GM19468 (cell line): ENCODE data around the gene CHST12.

ENCODE experiments used
- ATAC-seq: cut with Tn5 transposase; IDR thresholded peaks from one replicate; pipeline ENCODE4 v1.9.1; 2021; ENCODE audit warnings: mild to moderate bottlenecking, moderate library complexity, moderate number of reproducible peaks; ENCODE audit not compliant: unreplicated experiment; ENCODE audit errors: extremely low read depth

Gene CHST12

GRCh38 chr7:2403014-2403717 lies at the start of gene CHST12:
TSS of gene CHST12 (plus strand) at chr7:2403611. CDS start at chr7:2432640, 29,029 bp downstream.
- ATAC-seq: peak; percentile 19

GRCh38 chr7:2353936-2354185 lies 49.5 kb upstream of the CHST12 start:
- peak; percentile 24 for ATAC-seq

- ATAC-seq: peak; percentile 64
Measured at GRCh38 chr7:2354186-2354938, 49.0 kb upstream of the CHST12 start, which contains the start of gene EIF3B. TSS of gene EIF3B (plus strand) at chr7:2354827. CDS start at chr7:2354922, 95 bp downstream.

GRCh38 chr7:2354939-2355704 lies 48.3 kb upstream of the CHST12 start:
- ATAC-seq: no peak

GRCh38 chr7:2355705-2356008 lies 47.8 kb upstream of the CHST12 start:
- no peak for ATAC-seq

- no peak for ATAC-seq
Measured at GRCh38 chr7:2357165-2357564, 46.2 kb upstream of the CHST12 start.

GRCh38 chr7:2357571-2357970 lies 45.8 kb upstream of the CHST12 start:
- ATAC-seq: no peak

- ATAC-seq: no peak
Measured at GRCh38 chr7:2358968-2359527, 44.4 kb upstream of the CHST12 start.

- no peak for ATAC-seq
Measured at GRCh38 chr7:2359610-2360009, 43.8 kb upstream of the CHST12 start.

GRCh38 chr7:2360796-2361195 lies 42.6 kb upstream of the CHST12 start:
- no peak for ATAC-seq

GRCh38 chr7:2362385-2363088 lies 40.9 kb upstream of the CHST12 start:
- no peak for ATAC-seq

- no peak for ATAC-seq
Measured at GRCh38 chr7:2369139-2369538, 34.3 kb upstream of the CHST12 start.

GRCh38 chr7:2371329-2371728 lies 32.1 kb upstream of the CHST12 start:
- ATAC-seq: no peak

GRCh38 chr7:2372724-2373123 lies 30.7 kb upstream of the CHST12 start:
- no peak for ATAC-seq

- no peak for ATAC-seq
Measured at GRCh38 chr7:2373124-2373556, 30.3 kb upstream of the CHST12 start.

GRCh38 chr7:2373646-2374045 lies 29.8 kb upstream of the CHST12 start:
- ATAC-seq: no peak

GRCh38 chr7:2374401-2374800 lies 29.0 kb upstream of the CHST12 start:
- no peak for ATAC-seq

- ATAC-seq: no peak
Measured at GRCh38 chr7:2374830-2375728, 28.3 kb upstream of the CHST12 start.
